ENCODE measurements around the gene CST3.

- TF ChIP-seq, protein P1, sequence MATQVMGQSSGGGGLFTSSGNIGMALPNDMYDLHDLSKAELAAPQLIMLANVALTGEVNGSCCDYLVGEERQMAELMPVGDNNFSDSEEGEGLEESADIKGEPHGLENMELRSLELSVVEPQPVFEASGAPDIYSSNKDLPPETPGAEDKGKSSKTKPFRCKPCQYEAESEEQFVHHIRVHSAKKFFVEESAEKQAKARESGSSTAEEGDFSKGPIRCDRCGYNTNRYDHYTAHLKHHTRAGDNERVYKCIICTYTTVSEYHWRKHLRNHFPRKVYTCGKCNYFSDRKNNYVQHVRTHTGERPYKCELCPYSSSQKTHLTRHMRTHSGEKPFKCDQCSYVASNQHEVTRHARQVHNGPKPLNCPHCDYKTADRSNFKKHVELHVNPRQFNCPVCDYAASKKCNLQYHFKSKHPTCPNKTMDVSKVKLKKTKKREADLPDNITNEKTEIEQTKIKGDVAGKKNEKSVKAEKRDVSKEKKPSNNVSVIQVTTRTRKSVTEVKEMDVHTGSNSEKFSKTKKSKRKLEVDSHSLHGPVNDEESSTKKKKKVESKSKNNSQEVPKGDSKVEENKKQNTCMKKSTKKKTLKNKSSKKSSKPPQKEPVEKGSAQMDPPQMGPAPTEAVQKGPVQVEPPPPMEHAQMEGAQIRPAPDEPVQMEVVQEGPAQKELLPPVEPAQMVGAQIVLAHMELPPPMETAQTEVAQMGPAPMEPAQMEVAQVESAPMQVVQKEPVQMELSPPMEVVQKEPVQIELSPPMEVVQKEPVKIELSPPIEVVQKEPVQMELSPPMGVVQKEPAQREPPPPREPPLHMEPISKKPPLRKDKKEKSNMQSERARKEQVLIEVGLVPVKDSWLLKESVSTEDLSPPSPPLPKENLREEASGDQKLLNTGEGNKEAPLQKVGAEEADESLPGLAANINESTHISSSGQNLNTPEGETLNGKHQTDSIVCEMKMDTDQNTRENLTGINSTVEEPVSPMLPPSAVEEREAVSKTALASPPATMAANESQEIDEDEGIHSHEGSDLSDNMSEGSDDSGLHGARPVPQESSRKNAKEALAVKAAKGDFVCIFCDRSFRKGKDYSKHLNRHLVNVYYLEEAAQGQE (IDR thresholded peaks at IDR 0.05; ENCODE audit: insufficient read depth in 1 of 2, low read depth in 2 of 2, low read length in 2 of 2): no peak
- no peak for TF ChIP-seq TAF1 (IDR thresholded peaks at IDR 0.05; ENCODE audit: borderline replicate concordance, insufficient read depth, low read length)
These were observed 52.3 kb downstream of the CST3 start for GRCh38 chr20:23585449-23585807.

Data from PFSK-1 (cell line).